GM23338 (cell line): ENCODE data around the gene CBLIF. TPM values are rescaled to one million over a fixed set of nuclear protein-coding genes. Genes with fewer than 3 reads are reported as not detected.

ENCODE experiments used
- ATAC-seq: fragments of 200-7000 bp; cut with Tn5 transposase; 3 replicates; pipeline ENCODE4 v1.9.1; 2020
- DNase-seq: peaks from one replicate; pipeline ENCODE4 v3.0.0-alpha.2; 2015; ENCODE audit warnings: low spot score
- H2AFZ ChIP-seq: fragments of 200-600 bp; sonication (generic); 2 replicates; pipeline ENCODE4 v1.8.0; 2016; ENCODE audit warnings: antibody characterized with exemption, mild to moderate bottlenecking, moderate library complexity
- H3F3A ChIP-seq: fragments of 200-600 bp; sonication (generic); replicated peaks from 2 replicates; pipeline ENCODE4 v1.8.0; 2017; ENCODE audit warnings: antibody characterized with exemption, mixed run types, low read depth
- H3K27ac ChIP-seq: fragments of 200-600 bp; sonication (generic); 2 replicates; pipeline ENCODE4 v1.6.1; 2016; ENCODE audit warnings: low read depth
- H3K27me3 ChIP-seq: fragments of 200-600 bp; sonication (generic); 2 replicates; pipeline ENCODE4 v1.8.0; 2016; ENCODE audit warnings: mild to moderate bottlenecking, mixed run types, moderate library complexity; ENCODE audit not compliant: insufficient read depth
- H3K36me3 ChIP-seq: fragments of 200-600 bp; sonication (generic); 2 replicates; pipeline ENCODE4 v1.8.0; 2016; ENCODE audit warnings: mild to moderate bottlenecking; ENCODE audit not compliant: insufficient read depth
- H3K4me1 ChIP-seq: fragments of 200-600 bp; sonication (generic); 2 replicates; pipeline ENCODE4 v1.8.0; 2016; ENCODE audit warnings: mild to moderate bottlenecking, moderate library complexity; ENCODE audit not compliant: insufficient read depth
- H3K4me2 ChIP-seq: fragments of 200-600 bp; sonication (generic); 2 replicates; pipeline ENCODE4 v1.7.1; 2017; ENCODE audit warnings: mixed run types
- H3K4me3 ChIP-seq: fragments of 200-600 bp; sonication (generic); 2 replicates; pipeline ENCODE4 v1.6.1; 2016; ENCODE audit warnings: mixed run types
- H3K79me2 ChIP-seq: fragments of 200-600 bp; sonication (generic); replicated peaks from 2 replicates; pipeline ENCODE4 v1.8.0; 2017; ENCODE audit warnings: mild to moderate bottlenecking; ENCODE audit not compliant: insufficient read depth
- H3K9me2 ChIP-seq: fragments of 200-600 bp; sonication (generic); 2 replicates; pipeline ENCODE4 v1.8.0; 2017; ENCODE audit not compliant: insufficient read depth
- H4K20me1 ChIP-seq: fragments of 200-600 bp; sonication (generic); replicated peaks from 2 replicates; pipeline ENCODE4 v1.8.0; 2017; ENCODE audit warnings: mild to moderate bottlenecking; ENCODE audit not compliant: insufficient read depth
- H3K27ac Mint-ChIP-seq: 2 replicates; pipeline ENCODE4 v1.8.0; 2020; ENCODE audit warnings: inconsistent platforms, mild to moderate bottlenecking, moderate library complexity, mixed read lengths
- H3K27me3 Mint-ChIP-seq: 3 replicates; pipeline ENCODE4 v1.8.0; 2022; ENCODE audit warnings: low read depth, mild to moderate bottlenecking, moderate library complexity, mixed read lengths, inconsistent platforms; ENCODE audit not compliant: insufficient read depth, poor library complexity
- H3K36me3 Mint-ChIP-seq: 3 replicates; pipeline ENCODE4 v1.8.0; 2021; ENCODE audit warnings: low read depth, mild to moderate bottlenecking, inconsistent platforms, moderate library complexity, mixed read lengths
- H3K4me1 Mint-ChIP-seq: 3 replicates; pipeline ENCODE4 v1.8.0; 2020; ENCODE audit warnings: mild to moderate bottlenecking, inconsistent platforms, mixed read lengths
- H3K4me3 Mint-ChIP-seq: 3 replicates; pipeline ENCODE4 v1.8.0; 2021; ENCODE audit warnings: moderate library complexity, mild to moderate bottlenecking, inconsistent platforms, mixed read lengths
- H3K9me3 Mint-ChIP-seq: 3 replicates; pipeline ENCODE4 v1.8.0; 2020; ENCODE audit warnings: moderate library complexity, mild to moderate bottlenecking, inconsistent platforms, mixed read lengths
- CREB1 ChIP-seq: fragments of 250-450 bp; sonication (Bioruptor Pico); IDR thresholded peaks from 2 replicates; pipeline ENCODE4 v1.5.0; 2020; ENCODE audit warnings: low read depth, mild to moderate bottlenecking, moderate library complexity
- CTCF ChIP-seq, 2 experiments: fragments of 200-600 bp in 1 of 2; sonication (generic) in 1 of 2; conservative IDR thresholded peaks; 2 replicates each; pipeline versions ENCODE4 v1.5.1 to v1.6.1; 2016 to 2017; ENCODE audit warnings: antibody characterized with exemption in 2 of 2, low read depth in 2 of 2, mild to moderate bottlenecking in 2 of 2, moderate library complexity in 1 of 2
- EZH2 ChIP-seq: fragments of 200-600 bp; sonication (generic); IDR thresholded peaks from one replicate; pipeline ENCODE4 v1.8.0; 2017; ENCODE audit warnings: antibody characterized with exemption, mild to moderate bottlenecking, low read depth; ENCODE audit not compliant: unreplicated experiment
- JUNB ChIP-seq: IDR thresholded peaks from one replicate; pipeline ENCODE4 v1.6.1; 2016; ENCODE audit warnings: antibody characterized with exemption; ENCODE audit not compliant: unreplicated experiment
- POLR2AphosphoS5 ChIP-seq: IDR thresholded peaks from 2 replicates; pipeline ENCODE4 v1.6.1; 2016; ENCODE audit warnings: antibody characterized with exemption, low read depth
- STAT1 ChIP-seq: IDR thresholded peaks from one replicate; pipeline ENCODE4 v1.6.1; 2016; ENCODE audit warnings: antibody characterized with exemption; ENCODE audit not compliant: unreplicated experiment
- ZNF114 ChIP-seq: fragments of 250-450 bp; sonication (Bioruptor Pico); IDR thresholded peaks from 2 replicates; pipeline ENCODE4 v1.5.0; 2020; ENCODE audit warnings: mild to moderate bottlenecking, moderate library complexity
- ZNF331 ChIP-seq: fragments of 250-450 bp; sonication (Bioruptor Pico); IDR thresholded peaks from 2 replicates; pipeline ENCODE4 v1.5.0; 2020; ENCODE audit warnings: low read depth, mild to moderate bottlenecking, moderate library complexity
- ZNF462 ChIP-seq: fragments of 250-450 bp; sonication (Bioruptor Pico); IDR thresholded peaks from 2 replicates; pipeline ENCODE4 v1.5.0; 2020; ENCODE audit warnings: mild to moderate bottlenecking, moderate library complexity
- polyA plus RNA-seq: library from polyadenylated mRNA; unstranded; fragments of >200 nt; fragmentation: Nextera tagmentation; extraction: Ambion mirVana; gene quantifications from 2 replicates; pipeline ENCODE4 v1.2.1, GENCODE V29; 2016
- total RNA-seq: library from RNA; depleted of rRNA; stranded (reverse); fragments of >200 nt; shearing (Covaris generic); gene quantifications from 2 replicates; pipeline ENCODE4 v1.2.3, GENCODE V29; 2014
- TF ChIP-seq, protein P1 (sequence below): IDR thresholded peaks from one replicate; pipeline ENCODE4 v1.6.1; 2018; ENCODE audit warnings: antibody characterized with exemption; ENCODE audit not compliant: unreplicated experiment

Gene CBLIF
- total and polyA plus RNA-seq, 2 experiments from 2014 or later, result not detected

DNA sequence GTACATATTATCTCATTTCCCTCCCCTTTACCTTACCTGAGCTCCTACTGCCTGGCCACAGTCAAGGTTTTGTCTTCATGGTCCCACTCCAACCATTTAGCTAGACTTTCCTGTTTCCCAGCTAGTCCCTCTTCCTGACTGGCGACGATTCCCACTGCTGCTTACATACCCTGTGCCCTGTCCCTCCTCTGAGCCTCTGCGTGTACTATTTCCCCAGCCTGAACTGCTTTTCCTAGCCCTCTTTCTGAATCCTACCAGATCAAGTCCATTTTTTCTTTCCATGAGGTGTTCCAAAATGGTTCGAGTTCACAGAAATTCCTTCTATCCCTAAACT is 58.1 kb downstream of the CBLIF start (continued):
- TF ChIP-seq, protein P1, sequence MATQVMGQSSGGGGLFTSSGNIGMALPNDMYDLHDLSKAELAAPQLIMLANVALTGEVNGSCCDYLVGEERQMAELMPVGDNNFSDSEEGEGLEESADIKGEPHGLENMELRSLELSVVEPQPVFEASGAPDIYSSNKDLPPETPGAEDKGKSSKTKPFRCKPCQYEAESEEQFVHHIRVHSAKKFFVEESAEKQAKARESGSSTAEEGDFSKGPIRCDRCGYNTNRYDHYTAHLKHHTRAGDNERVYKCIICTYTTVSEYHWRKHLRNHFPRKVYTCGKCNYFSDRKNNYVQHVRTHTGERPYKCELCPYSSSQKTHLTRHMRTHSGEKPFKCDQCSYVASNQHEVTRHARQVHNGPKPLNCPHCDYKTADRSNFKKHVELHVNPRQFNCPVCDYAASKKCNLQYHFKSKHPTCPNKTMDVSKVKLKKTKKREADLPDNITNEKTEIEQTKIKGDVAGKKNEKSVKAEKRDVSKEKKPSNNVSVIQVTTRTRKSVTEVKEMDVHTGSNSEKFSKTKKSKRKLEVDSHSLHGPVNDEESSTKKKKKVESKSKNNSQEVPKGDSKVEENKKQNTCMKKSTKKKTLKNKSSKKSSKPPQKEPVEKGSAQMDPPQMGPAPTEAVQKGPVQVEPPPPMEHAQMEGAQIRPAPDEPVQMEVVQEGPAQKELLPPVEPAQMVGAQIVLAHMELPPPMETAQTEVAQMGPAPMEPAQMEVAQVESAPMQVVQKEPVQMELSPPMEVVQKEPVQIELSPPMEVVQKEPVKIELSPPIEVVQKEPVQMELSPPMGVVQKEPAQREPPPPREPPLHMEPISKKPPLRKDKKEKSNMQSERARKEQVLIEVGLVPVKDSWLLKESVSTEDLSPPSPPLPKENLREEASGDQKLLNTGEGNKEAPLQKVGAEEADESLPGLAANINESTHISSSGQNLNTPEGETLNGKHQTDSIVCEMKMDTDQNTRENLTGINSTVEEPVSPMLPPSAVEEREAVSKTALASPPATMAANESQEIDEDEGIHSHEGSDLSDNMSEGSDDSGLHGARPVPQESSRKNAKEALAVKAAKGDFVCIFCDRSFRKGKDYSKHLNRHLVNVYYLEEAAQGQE, result no peak
- TF ChIP-seq POLR2AphosphoS5, result no peak
- no peak for TF ChIP-seq CTCF (conservative IDR thresholded peaks at IDR 0.05; ENCODE audit: low read depth in 2 of 2)
- no peak for TF ChIP-seq CREB1 (CRISPR knock-in tag)

GRCh38 chr11:59785818-59786217 is 59.5 kb downstream of the CBLIF start:
- peaks cover 23% of the 10 kb centered on the region; the same call in 1 of the 2 replicates for H3K36me3 ChIP-seq
- Mint-ChIP-seq H3K36me3 (peaks cover 65% of the 10 kb centered on the region), H3K4me3 (no peak overlapping the region), H3K27me3 (peaks cover 5% of the 10 kb centered on the region), H3K27ac (no peak overlapping the region), H3K9me3 (peaks cover 10% of the 10 kb centered on the region; the same call in 2 of the 3 replicates), H3K4me1 (no peaks in the 10 kb centered on the region)
- H4K20me1 ChIP-seq, result 0 out of 2 replicates have a peak, but pooled peaks cover 3% of the 10 kb centered on the region
- H3K4me2 ChIP-seq, result no peak overlapping the region
- H3K79me2 ChIP-seq, result peaks cover 4% of the 10 kb centered on the region; the same call in 1 of the 2 replicates
- peaks cover 5% of the 10 kb centered on the region; the same call in 1 of the 2 replicates for H3K9me2 ChIP-seq
- no peak for DNase-seq
- no peak overlapping the region for H3K27ac ChIP-seq
- no peaks in the 10 kb centered on the region for H3K4me1 ChIP-seq
- H3K4me3 ChIP-seq, result no peak overlapping the region
- H3F3A ChIP-seq, result no peaks in the 10 kb centered on the region
- no peak for ATAC-seq
- H3K27me3 ChIP-seq, result no peaks in the 10 kb centered on the region
- no peak overlapping the region for H2AFZ ChIP-seq
- TF ChIP-seq, protein P1, result no peak
- TF ChIP-seq ZNF114 (CRISPR knock-in tag) (no peak), CREB1 (CRISPR knock-in tag) (no peak), ZNF462 (no peak), STAT1 (no peak), ZNF331 (CRISPR knock-in tag) (no peak), EZH2 (no peak), JUNB (no peak)
